ENCODE measurements around the gene MRS2. TPM values are rescaled to one million over a fixed set of nuclear protein-coding genes. Genes with fewer than 3 reads are reported as not detected.
A peak's percentile ranks its signal among the peaks of the same experiment; 100 is the strongest.
"Not testable (repeated sequence)": the region's sequence is repeated elsewhere in the genome, so short reads cannot be mapped to it uniquely, and the experiment has no call there.

MRS2 gene
- polyA plus RNA-seq, 1 donor from 2014 or later: 25.0 TPM

DNA sequence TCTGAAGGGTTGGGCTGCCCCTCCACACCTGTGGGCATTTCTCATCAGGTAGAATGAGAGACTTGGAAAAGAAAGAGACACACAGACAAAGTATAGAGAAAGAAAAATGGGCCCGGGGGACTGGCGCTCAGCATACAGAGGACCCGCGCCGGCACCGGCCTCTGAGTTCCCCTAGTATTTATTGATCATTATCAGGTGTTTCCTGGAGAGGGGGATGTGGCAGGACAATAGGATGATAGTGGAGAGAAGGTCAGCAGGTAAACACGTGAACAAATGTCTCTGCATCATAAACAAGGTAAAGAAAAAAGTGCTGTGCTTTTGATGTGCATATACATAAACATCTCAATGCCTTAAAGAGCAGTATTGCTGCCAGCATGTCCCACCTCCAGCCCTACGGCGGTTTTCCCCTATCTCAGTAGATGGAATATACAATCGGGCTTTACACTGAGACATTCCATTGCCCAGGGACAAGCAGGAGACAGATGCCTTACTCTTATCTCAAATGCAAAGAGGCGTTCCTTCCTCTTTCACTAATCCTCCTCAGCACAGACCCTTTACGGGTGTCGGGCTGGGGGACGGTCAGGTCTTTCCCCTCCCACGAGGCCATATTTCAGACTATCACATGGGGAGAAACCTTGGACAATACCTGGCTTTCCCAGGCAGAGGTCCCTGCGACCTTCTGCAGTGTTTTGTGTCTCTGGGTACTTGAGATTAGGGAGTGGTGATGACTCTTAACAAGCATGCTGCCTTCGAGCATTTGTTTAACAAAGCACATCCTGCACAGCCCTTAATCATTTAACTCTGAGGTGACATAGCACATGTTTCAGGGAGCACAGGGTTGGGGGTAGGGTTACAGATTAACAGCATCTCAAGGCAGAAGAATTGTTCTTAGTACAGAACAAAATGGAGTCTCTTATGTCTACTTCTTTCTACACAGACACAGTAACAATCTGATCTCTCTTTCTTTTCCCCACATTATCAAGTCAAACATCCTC is 2.4 kb upstream of the MRS2 start:
- Mint-ChIP-seq H3K9me3 (peaks cover 2 to 13% (median 3%) of the 10 kb centered on the region in 3 donors), H3K27ac (peak overlapping the region in 1 of 3 donors; percentile 49), H3K4me1 (peaks cover 17 to 23% (median 21%) of the 10 kb centered on the region in 3 donors), H3K4me3 (peak overlapping the region; percentile 30 to 74 (median 48))
- not testable (repeated sequence) for H3K36me3 Mint-ChIP-seq, H3K27me3 Mint-ChIP-seq

DNA sequence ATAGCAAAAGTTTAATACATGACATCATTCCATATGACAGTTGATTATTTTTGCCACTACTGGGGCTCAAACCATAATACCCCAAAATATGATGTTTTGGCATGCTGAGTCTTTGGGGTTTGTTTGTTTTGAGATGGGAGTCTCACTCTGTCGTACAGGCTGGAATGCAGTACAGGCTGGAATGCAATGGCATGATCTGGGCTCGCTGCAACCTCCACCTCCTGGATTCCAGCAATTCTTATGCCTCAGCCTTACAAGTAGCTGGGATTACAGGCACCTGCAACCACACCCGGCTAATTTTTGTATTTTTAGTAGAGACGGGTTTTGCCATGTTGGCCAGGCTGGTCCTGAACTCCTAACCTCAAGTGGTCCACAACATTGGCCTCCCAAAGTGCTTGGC is 1.3 kb upstream of the MRS2 start:
- no peak overlapping the region for H3K27ac Mint-ChIP-seq
- H3K9me3 Mint-ChIP-seq: peaks cover 2 to 12% (median 3%) of the 10 kb centered on the region in 3 donors
- peaks cover 5% of the 10 kb centered on the region for H3K27me3 Mint-ChIP-seq
- peak overlapping the region in 1 of 4 donors; percentile 87 for H3K4me3 Mint-ChIP-seq
- H3K36me3 Mint-ChIP-seq: peaks cover 1% of the 10 kb centered on the region
- peaks cover 17 to 27% (median 22%) of the 10 kb centered on the region in 3 donors for H3K4me1 Mint-ChIP-seq

DNA sequence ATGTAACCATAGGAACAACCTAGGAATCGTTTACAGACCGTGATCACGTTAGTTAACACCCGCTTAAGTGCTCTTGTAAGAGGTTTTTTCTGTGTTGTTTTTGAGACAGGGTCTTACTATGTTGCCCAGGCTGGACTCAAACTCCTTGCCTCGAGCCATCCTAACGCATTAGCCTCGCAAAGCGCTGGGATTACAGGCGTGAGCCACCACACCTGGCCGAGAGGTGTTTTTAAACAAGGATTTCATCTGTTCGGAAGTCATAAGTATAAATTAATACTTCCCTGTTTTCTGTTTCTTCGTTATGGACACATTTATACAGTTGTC is 727 bp downstream of the MRS2 start:
- H3K9me3 Mint-ChIP-seq: peaks cover 0 to 4% (median 0%) of the 10 kb centered on the region in 3 donors
- peak overlapping the region; percentile 87 to 97 (median 96) for H3K4me3 Mint-ChIP-seq
- H3K27ac Mint-ChIP-seq: peak overlapping the region; percentile 29 to 91 (median 89)
- peaks cover 3% of the 10 kb centered on the region for H3K27me3 Mint-ChIP-seq
- peaks cover 1% of the 10 kb centered on the region for H3K36me3 Mint-ChIP-seq
- H3K4me1 Mint-ChIP-seq: peaks cover 17 to 27% (median 22%) of the 10 kb centered on the region in 3 donors

- Mint-ChIP-seq H3K36me3 (peaks cover 1% of the 10 kb centered on the region), H3K4me1 (peaks cover 17 to 29% (median 25%) of the 10 kb centered on the region in 3 donors), H3K27ac (no peak overlapping the region), H3K4me3 (no peak overlapping the region), H3K9me3 (no peaks in the 10 kb centered on the region), H3K27me3 (peaks cover under 1% of the 10 kb centered on the region)
Measured at GRCh38 chr6:24405262-24405661, 2.5 kb downstream of the MRS2 start.

DNA sequence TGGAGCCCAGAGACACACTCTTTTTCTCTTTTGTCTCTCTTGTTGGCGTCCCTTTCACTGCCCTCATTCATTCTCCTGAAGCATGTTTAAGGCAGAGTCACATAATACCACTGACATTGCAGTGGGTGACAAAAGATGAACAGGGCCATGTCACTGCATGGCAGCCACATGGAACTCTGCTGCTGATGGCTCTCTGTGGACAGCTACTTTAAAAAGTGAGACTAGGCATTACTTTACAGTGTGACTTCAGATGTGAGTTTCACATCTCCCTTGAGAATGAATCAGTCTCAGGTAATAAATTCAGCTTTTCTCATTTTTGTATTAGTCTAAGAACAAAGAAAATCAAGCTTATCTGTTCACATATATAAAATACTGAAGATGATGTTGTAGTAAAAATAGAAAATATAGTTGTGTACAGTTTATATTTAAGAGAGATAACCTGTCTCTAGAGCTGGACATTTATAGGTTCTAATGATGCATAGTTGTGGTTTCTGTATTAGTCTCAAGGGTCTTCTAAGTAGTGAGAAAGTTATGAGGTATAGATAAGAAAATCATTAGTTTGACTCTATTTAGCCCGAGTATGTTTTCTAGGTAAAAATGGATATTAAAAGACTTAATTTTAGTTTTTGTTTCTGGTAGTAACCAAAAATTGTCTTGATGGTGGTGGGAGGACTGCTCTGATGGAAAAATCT is 6.1 kb downstream of the MRS2 start:
- Mint-ChIP-seq H3K4me1 (peaks cover 9 to 16% (median 13%) of the 10 kb centered on the region in 3 donors), H3K4me3 (no peak overlapping the region), H3K27ac (peak overlapping the region in 1 of 3 donors; percentile 69), H3K36me3 (peaks cover 1% of the 10 kb centered on the region), H3K27me3 (no peaks in the 10 kb centered on the region), H3K9me3 (no peaks in the 10 kb centered on the region)

DNA sequence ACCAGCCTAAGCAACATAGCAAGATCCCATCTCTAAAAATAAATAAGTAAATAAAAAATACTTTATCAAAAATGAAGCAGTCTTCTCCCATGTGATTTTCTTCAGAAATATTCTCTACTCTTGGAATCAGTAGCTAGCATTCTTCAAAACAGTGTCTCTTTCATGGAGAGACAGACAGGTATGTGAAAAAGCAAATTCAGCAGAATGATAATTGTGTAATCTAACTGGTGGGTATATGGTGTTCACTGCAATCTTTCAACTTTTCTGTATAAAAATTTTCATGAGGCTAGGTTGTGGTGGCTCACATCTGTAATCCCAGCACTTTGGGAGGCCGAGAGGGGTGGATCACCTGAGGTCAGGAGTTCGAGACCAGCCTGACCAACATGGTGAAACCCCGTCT is 7.9 kb downstream of the MRS2 start:
- no peaks in the 10 kb centered on the region for H3K36me3 Mint-ChIP-seq
- peaks cover 0 to 6% (median 2%) of the 10 kb centered on the region in 3 donors for H3K4me1 Mint-ChIP-seq
- H3K4me3 Mint-ChIP-seq: no peak overlapping the region
- H3K27me3 Mint-ChIP-seq: no peaks in the 10 kb centered on the region
- H3K9me3 Mint-ChIP-seq: no peaks in the 10 kb centered on the region
- H3K27ac Mint-ChIP-seq: no peak overlapping the region

DNA sequence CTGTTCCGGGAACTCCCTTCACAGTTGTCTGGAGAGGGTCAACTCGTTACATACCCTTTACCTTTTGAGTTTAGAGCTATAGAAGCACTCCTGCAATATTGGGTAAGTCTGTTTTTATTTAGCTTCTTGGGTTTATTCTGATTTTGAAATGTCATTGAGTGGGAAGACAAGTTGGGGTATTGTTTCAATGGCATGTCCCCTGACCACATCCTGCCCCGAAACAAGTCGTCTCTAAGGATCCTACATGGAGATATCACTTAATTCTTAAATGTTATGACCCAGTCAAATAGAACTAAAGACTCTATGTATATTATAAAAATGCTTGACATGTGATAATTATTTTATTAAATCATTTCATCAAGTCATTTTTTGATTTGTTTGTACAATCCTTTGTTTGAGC is 9.6 kb downstream of the MRS2 start:
- H3K27ac Mint-ChIP-seq: peak overlapping the region in 1 of 3 donors; percentile 15
- H3K4me1 Mint-ChIP-seq: peaks cover 0 to 6% (median 2%) of the 10 kb centered on the region in 3 donors
- no peak overlapping the region for H3K4me3 Mint-ChIP-seq
- H3K36me3 Mint-ChIP-seq: no peaks in the 10 kb centered on the region
- no peaks in the 10 kb centered on the region for H3K9me3 Mint-ChIP-seq
- H3K27me3 Mint-ChIP-seq: no peaks in the 10 kb centered on the region

DNA sequence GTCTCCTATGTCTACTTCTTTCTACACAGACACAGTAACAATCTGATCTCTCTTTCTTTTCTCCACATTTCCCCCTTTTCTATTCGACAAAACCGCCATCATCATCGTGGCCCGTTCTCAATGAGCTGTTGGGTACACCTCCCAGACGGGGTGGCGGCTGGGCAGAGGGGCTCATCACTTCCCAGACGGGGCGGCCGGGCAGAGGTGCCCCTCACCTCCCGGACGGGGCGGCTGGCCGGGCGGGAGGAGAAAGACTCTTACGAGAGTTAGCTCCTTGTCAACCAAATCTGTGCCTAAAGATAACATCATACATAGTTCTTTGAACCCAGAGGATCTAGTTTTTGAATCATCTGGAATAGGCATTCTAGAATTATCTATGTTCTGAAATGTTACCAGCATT is 11.8 kb downstream of the MRS2 start:
- not testable (repeated sequence) for H3K27ac Mint-ChIP-seq, H3K4me1 Mint-ChIP-seq, H3K36me3 Mint-ChIP-seq, H3K27me3 Mint-ChIP-seq, H3K4me3 Mint-ChIP-seq, H3K9me3 Mint-ChIP-seq

DNA sequence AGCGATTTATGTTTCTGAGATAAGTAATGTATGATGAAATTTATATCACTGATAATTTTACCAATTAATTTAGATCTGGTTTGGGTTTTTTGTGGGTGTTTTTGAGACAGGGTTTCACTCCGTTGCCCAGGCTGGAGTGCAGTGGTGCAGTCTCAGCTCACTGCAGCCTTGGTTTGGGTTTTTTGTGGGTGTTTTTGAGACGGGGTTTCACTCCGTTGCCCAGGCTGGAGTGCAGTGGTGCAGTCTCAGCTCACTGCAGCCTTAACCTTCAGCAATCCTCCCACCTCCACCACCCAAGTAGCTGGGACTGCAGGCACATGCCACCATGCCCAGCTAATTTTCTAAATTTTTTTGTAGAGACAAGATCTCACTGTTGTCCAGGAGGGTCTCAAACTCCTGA is 13.0 kb downstream of the MRS2 start:
- Mint-ChIP-seq H3K36me3 (peaks cover 3% of the 10 kb centered on the region), H3K27me3 (no peaks in the 10 kb centered on the region), H3K4me1 (no peaks in the 10 kb centered on the region), H3K4me3 (no peak overlapping the region), H3K9me3 (no peaks in the 10 kb centered on the region), H3K27ac (no peak overlapping the region)

DNA sequence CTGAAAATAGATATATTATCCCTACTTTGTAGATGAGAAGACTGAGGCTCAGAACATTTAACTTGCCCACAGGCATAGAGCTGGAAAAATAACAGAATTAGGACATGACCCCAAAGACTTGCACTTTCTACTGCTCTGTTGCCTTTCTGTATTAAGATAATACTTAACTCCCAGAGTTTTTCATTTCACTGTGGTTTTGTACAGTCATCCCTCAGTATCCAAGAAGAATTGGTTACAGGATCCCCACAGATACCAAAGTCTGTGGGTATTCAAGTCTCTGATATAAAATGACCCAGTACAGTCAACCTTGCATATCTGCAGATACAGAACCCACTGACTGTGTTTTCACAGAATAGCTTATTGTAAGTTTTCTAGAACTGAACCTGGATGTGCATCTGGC is 16.8 kb downstream of the MRS2 start:
- H3K36me3 Mint-ChIP-seq: peaks cover 3% of the 10 kb centered on the region
- H3K4me3 Mint-ChIP-seq: no peak overlapping the region
- H3K9me3 Mint-ChIP-seq: no peaks in the 10 kb centered on the region
- H3K4me1 Mint-ChIP-seq: no peaks in the 10 kb centered on the region
- no peak overlapping the region for H3K27ac Mint-ChIP-seq
- no peaks in the 10 kb centered on the region for H3K27me3 Mint-ChIP-seq

DNA sequence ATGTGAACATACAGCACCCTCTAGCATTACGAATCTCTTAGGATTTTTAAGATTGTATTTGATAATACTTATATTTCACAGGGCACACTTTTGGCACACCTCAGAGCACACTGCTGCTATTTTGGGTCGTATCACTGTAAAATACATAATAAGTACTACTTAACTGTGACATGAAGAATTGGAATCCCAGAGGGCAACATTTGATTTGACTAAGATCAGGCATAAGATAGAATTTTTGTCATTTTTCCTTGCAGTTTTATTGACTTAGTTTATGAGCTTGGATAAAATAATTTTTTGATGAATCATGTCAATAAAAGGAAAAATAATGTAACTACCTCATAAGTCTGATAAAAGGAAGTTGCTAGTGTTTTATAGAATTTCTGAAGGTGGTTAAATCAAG is 22.4 kb downstream of the MRS2 start:
- Mint-ChIP-seq H3K36me3 (no peaks in the 10 kb centered on the region), H3K4me1 (no peaks in the 10 kb centered on the region), H3K27ac (no peak overlapping the region), H3K27me3 (no peaks in the 10 kb centered on the region), H3K4me3 (no peak overlapping the region), H3K9me3 (no peaks in the 10 kb centered on the region)

DNA sequence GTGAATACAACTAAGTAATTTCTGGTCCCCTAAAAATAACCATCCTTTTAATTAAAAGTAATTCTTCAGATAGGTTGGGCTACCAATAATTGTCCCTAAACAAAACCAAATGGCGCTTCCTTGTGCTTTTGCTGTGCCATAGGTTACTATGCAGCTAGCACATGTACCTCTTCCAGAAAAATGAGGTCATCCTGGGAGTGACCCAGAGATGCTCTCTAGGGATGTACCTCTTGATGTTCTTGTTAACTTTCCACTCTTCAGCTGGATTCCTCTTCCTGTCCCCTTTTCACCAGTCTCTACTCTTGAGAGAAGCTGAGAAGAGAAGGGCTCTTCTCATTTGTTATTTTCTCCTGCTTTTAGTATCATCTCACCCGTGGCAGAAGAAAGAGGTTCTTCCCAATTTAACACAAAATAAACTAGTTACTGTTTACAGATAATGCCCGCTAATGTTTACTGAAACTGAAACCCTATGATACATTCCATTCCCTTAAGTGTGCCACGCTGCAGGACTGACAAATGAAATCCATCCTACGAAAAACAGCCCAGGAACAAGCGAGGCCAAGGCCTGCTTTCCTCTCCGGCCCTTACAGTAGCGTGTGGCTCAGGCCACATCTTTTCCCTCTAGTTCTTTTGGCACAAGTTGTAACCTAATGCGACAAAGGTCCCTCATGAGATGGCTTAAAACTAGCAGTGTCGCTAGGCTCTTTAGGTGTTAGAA is 24.2 kb downstream of the MRS2 start:
- Mint-ChIP-seq H3K27ac (no peak overlapping the region), H3K36me3 (no peaks in the 10 kb centered on the region)

DNA sequence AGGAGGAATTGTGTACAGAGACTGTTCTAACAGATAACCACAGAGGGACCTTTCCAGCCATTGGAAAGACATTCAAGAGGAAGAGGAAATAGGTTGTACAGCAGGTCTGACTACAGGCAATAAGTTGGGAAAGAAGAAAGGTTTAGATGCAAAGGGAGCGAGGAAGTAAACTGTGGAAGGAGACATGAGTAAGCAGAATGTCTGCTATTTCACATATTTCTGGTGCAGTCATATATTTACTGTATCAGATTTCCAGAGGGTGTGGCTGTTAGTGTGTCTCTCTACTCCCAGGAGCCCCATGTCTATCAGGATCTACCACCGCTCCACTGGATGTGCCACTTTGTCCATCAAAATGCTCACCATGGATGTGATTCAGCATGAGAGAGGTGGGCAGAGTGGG is 25.9 kb downstream of the MRS2 start:
- Mint-ChIP-seq H3K27me3 (no peaks in the 10 kb centered on the region), H3K27ac (peak overlapping the region; percentile 18 to 76 (median 18)), H3K4me3 (no peak overlapping the region), H3K4me1 (no peaks in the 10 kb centered on the region), H3K9me3 (no peaks in the 10 kb centered on the region), H3K36me3 (no peaks in the 10 kb centered on the region)

More for the DNA sequence above, 24.2 kb downstream of the MRS2 start:
- Mint-ChIP-seq H3K4me3 (no peak overlapping the region), H3K4me1 (no peaks in the 10 kb centered on the region), H3K9me3 (no peaks in the 10 kb centered on the region), H3K27me3 (no peaks in the 10 kb centered on the region)

- no peak overlapping the region for H3K4me3 Mint-ChIP-seq
- H3K36me3 Mint-ChIP-seq: no peaks in the 10 kb centered on the region
- H3K27ac Mint-ChIP-seq: no peak overlapping the region
- H3K9me3 Mint-ChIP-seq: no peaks in the 10 kb centered on the region
- no peaks in the 10 kb centered on the region for H3K27me3 Mint-ChIP-seq
- H3K4me1 Mint-ChIP-seq: no peaks in the 10 kb centered on the region
Measured at GRCh38 chr6:24429146-24429545, 26.4 kb downstream of the MRS2 start.

GRCh38 chr6:24430086-24430485 is 27.4 kb downstream of the MRS2 start:
- H3K27me3 Mint-ChIP-seq: no peaks in the 10 kb centered on the region
- no peaks in the 10 kb centered on the region for H3K36me3 Mint-ChIP-seq
- no peaks in the 10 kb centered on the region for H3K4me1 Mint-ChIP-seq
- H3K4me3 Mint-ChIP-seq: peak overlapping the region in 1 of 4 donors; percentile 56
- H3K9me3 Mint-ChIP-seq: no peaks in the 10 kb centered on the region
- H3K27ac Mint-ChIP-seq: no peak overlapping the region
